GM12878 (cell line): Measurements from ENCODE around the gene PSMG3. TPM values are rescaled to one million over a fixed set of nuclear protein-coding genes. Genes with fewer than 3 reads are reported as not detected.

Experiments
- ATAC-seq: fragments of 200-7000 bp; cut with Tn5 transposase; 3 replicates; pipeline ENCODE4 v1.9.1; 2020; ENCODE audit warnings: mild to moderate bottlenecking, moderate library complexity
- BruUV-seq: library from RNA; stranded (reverse); fragments of 400-500 nt; replicated peaks from 2 replicates; lab custom pipeline; 2021; lab: Mats Ljungman, UMichigan
- CTCF ChIA-PET: fragments of 300-600 bp; sonication (Branson Sonifier 250); formaldehyde crosslinking; extraction: SDS; loops from one replicate; lab custom pipeline; 2021; ENCODE audit warnings: inconsistent platforms; lab: Yijun Ruan, JAX
- POLR2A ChIA-PET: fragments of 350-600 bp; formaldehyde crosslinking; extraction: SDS; loops from one replicate; lab custom pipeline; 2021; ENCODE audit warnings: inconsistent platforms; lab: Charles Lee
- RAD21 ChIA-PET: fragments of 300-600 bp; sonication (Branson Sonifier 250); formaldehyde crosslinking; loops from one replicate; lab custom pipeline; 2023; ENCODE audit warnings: antibody characterized with exemption; ENCODE audit not compliant: unreplicated experiment; lab: Charles Lee
- SMC1A ChIA-PET: fragments of 300-600 bp; sonication (Branson Sonifier 250); formaldehyde crosslinking; loops from one replicate; lab custom pipeline; 2023; ENCODE audit not compliant: unreplicated experiment, uncharacterized antibody; lab: Charles Lee
- DNase-seq: peaks from one replicate; pipeline ENCODE4 v3.0.0-alpha.2; 2011; ENCODE audit warnings: low read depth, low spot score
- FAIRE-seq: peaks from 3 replicates; lab custom pipeline; 2011; peaks lifted over from hg19 to GRCh38; lab: Jason Lieb, UNC
- H2AFZ ChIP-seq: 2 replicates; pipeline ENCODE4 v1.6.0; 2011; ENCODE audit warnings: low read depth, low read length, control low read depth; ENCODE audit not compliant: control insufficient read depth
- H3K27ac ChIP-seq: 2 replicates; pipeline ENCODE4 v1.5.1; 2011; ENCODE audit warnings: control low read depth; ENCODE audit not compliant: control insufficient read depth, insufficient read depth
- H3K27me3 ChIP-seq, 2 experiments: replicated peaks in 1 of 2; 2 replicates each; pipeline versions ENCODE4 v1.6.0 to v1.6.1; 2011; ENCODE audit warnings: low read length in 1 of 2; ENCODE audit not compliant: control insufficient read depth in 2 of 2, insufficient read depth in 2 of 2
- H3K36me3 ChIP-seq, 2 experiments: 2 replicates each; pipeline ENCODE4 v1.5.1; 2011; ENCODE audit warnings: low read length in 1 of 2; ENCODE audit not compliant: control insufficient read depth in 2 of 2, insufficient read depth in 2 of 2
- H3K4me1 ChIP-seq: 2 replicates; pipeline ENCODE4 v1.6.1; 2011; ENCODE audit warnings: mild to moderate bottlenecking, low read length, moderate library complexity, mixed read lengths; ENCODE audit not compliant: control insufficient read depth, insufficient read depth
- H3K4me2 ChIP-seq: 2 replicates; pipeline ENCODE4 v1.6.0; 2011; ENCODE audit warnings: control low read depth; ENCODE audit not compliant: control insufficient read depth, insufficient read depth
- H3K4me3 ChIP-seq: fragments of 200-600 bp; sonication (generic); 2 replicates; pipeline ENCODE4 v1.5.1; 2016
- H3K79me2 ChIP-seq: 2 replicates; pipeline ENCODE4 v1.6.0; 2011; ENCODE audit warnings: low read length; ENCODE audit not compliant: control insufficient read depth, insufficient read depth
- H3K9ac ChIP-seq: 2 replicates; pipeline ENCODE4 v1.8.0; 2011; ENCODE audit warnings: low read length, control low read depth, mixed read lengths; ENCODE audit not compliant: control insufficient read depth, insufficient read depth
- H3K9me3 ChIP-seq: replicated peaks from 3 replicates; pipeline ENCODE4 v1.5.1; 2011; ENCODE audit warnings: mild to moderate bottlenecking, low read length; ENCODE audit not compliant: control insufficient read depth, insufficient read depth
- H4K20me1 ChIP-seq: 2 replicates; pipeline ENCODE4 v1.6.0; 2011; ENCODE audit not compliant: control insufficient read depth, insufficient read depth
- BRCA1 ChIP-seq: IDR thresholded peaks from 2 replicates; pipeline ENCODE4 v1.6.1; 2011; ENCODE audit warnings: low read depth, low read length, improper control_type of control experiment
- CBX5 ChIP-seq: sonication (generic); IDR thresholded peaks from 2 replicates; pipeline ENCODE4 v1.6.1; 2016; ENCODE audit warnings: low read depth, moderate library complexity, mild to moderate bottlenecking, inconsistent platforms
- CEBPB ChIP-seq, 2 experiments: fragments of 150-350 bp in 1 of 2; IDR thresholded peaks; 2 replicates each; pipeline ENCODE4 v1.6.1; 2012 to 2014; ENCODE audit warnings: low read depth in 2 of 2, low read length in 2 of 2, borderline replicate concordance in 1 of 2, inconsistent platforms in 1 of 2
- CHD2 ChIP-seq: IDR thresholded peaks from 2 replicates; pipeline ENCODE4 v1.6.1; 2011; ENCODE audit warnings: low read depth, low read length, improper control_type of control experiment, borderline replicate concordance
- CREB1 ChIP-seq: IDR thresholded peaks from 2 replicates; pipeline ENCODE4 v1.6.1; 2012; ENCODE audit warnings: low read depth, mild to moderate bottlenecking, inconsistent platforms
- DPF2 ChIP-seq: fragments of 450-650 bp; IDR thresholded peaks from 2 replicates; pipeline ENCODE4 v1.6.1; 2017; ENCODE audit warnings: mild to moderate bottlenecking
- ETV6 ChIP-seq, 2 experiments: fragments of 450-650 bp in 1 of 2; IDR thresholded peaks in 1 of 2; conservative IDR thresholded peaks in 1 of 2; 2 replicates each; pipeline ENCODE4 v1.6.1; 2014; ENCODE audit warnings: antibody characterized with exemption in 1 of 2, borderline replicate concordance in 1 of 2, low read depth in 1 of 2, mild to moderate bottlenecking in 1 of 2, moderate library complexity in 1 of 2
- FOS ChIP-seq: IDR thresholded peaks from 3 replicates; pipeline ENCODE4 v1.6.1; 2011; ENCODE audit warnings: borderline replicate concordance; ENCODE audit not compliant: insufficient read length; ENCODE audit errors: extremely low read depth
- HCFC1 ChIP-seq: fragments of 150-350 bp; IDR thresholded peaks from 2 replicates; pipeline ENCODE4 v1.6.1; 2014; ENCODE audit warnings: low read length
- MEF2B ChIP-seq: fragments of 450-650 bp; IDR thresholded peaks from 2 replicates; pipeline ENCODE4 v1.6.1; 2018; ENCODE audit warnings: mild to moderate bottlenecking, moderate library complexity; ENCODE audit not compliant: partially characterized antibody, poor library complexity, severe bottlenecking
- MXI1 ChIP-seq: fragments of 150-350 bp; IDR thresholded peaks from 2 replicates; pipeline ENCODE4 v1.6.1; 2011; ENCODE audit warnings: low read depth, mild to moderate bottlenecking, inconsistent platforms, low read length, improper control_type of control experiment
- NFYB ChIP-seq: IDR thresholded peaks from 2 replicates; pipeline ENCODE4 v1.6.1; 2011; ENCODE audit warnings: low read depth, mild to moderate bottlenecking, low read length, improper control_type of control experiment, moderate library complexity; ENCODE audit not compliant: insufficient read depth
- NR2C1 ChIP-seq: fragments of 450-650 bp; IDR thresholded peaks from 2 replicates; pipeline ENCODE4 v1.6.1; 2017; ENCODE audit warnings: antibody characterized with exemption, mild to moderate bottlenecking, moderate library complexity
- WGBS: methylation state at CpG from one replicate; pipeline ENCODE4 v1.1.6; 2016; ENCODE audit warnings: low lambda C conversion rate; ENCODE audit not compliant: insufficient replicate concordance, insufficient coverage; ENCODE audit errors: missing lambda C conversion rate; 5-methylcytosine and 5-hydroxymethylcytosine counted together
- in situ Hi-C: fragments of 300-500 bp; cut with MboI; formaldehyde crosslinking; loops from 9 replicates; pipeline ENCODE4 v1.14.3; 2018; ENCODE audit warnings: mixed read lengths
- intact Hi-C: fragments of 100-400 bp; cut with micrococcal nuclease; formaldehyde crosslinking; loops from one replicate; pipeline ENCODE4 v1.14.2; 2022; ENCODE audit not compliant: unreplicated experiment
- polyA plus RNA-seq, 11 experiments: library from polyadenylated mRNA; depleted of rRNA in 4 of 11; unstranded in 6 of 11; stranded (reverse) in 5 of 11; fragments of >200 nt; fragmentation: Nextera tagmentation in 4 of 11; fragmentation: Illumina TruSeq in 1 of 11; extraction: Ambion mirVana in 4 of 11; extraction: Trizol in 1 of 11; gene quantifications; 1 replicate in 1 of 11; 2 replicates in 10 of 11; pipeline versions ENCODE4 v1.2.1 to v1.2.3, GENCODE V29; 2011 to 2016; ENCODE audit warnings: inconsistent platforms in 2 of 11, missing spikeins in 2 of 11, low read depth in 1 of 11
- total RNA-seq, 4 experiments: library from RNA; depleted of rRNA in 3 of 4; stranded (reverse); fragments of >200 nt in 3 of 4; fragmentation: Illumina TruSeq in 1 of 4; extraction: Trizol in 1 of 4; gene quantifications; 2 replicates each; pipeline versions ENCODE4 v1.2.1 to v1.2.3, GENCODE V29; 2013 to 2021
- TF ChIP-seq, protein P1 (sequence below): fragments of 450-650 bp; formaldehyde crosslinking; IDR thresholded peaks from 2 replicates; pipeline ENCODE4 v1.5.0; 2022; ENCODE audit warnings: mild to moderate bottlenecking, missing genetic modification characterization
- TF ChIP-seq, protein P2 (sequence below): IDR thresholded peaks from 2 replicates; pipeline ENCODE4 v1.6.1; 2011; ENCODE audit warnings: low read depth, mild to moderate bottlenecking, low read length, moderate library complexity, borderline replicate concordance; ENCODE audit errors: extremely low read depth

PSMG3 gene
- total and polyA plus RNA-seq, 10 of the 15 experiments (the other 5 are each of a cell fraction or from before 2014, with no cell fraction given), result 23.9 to 115 (median 60.6) TPM

GRCh38 chr7:1610013-1610677, 40.3 kb upstream of the PSMG3 start:
- no peak overlapping the region for H2AFZ ChIP-seq
- H3K27ac ChIP-seq, result no peak overlapping the region
- DNase-seq (no peak), FAIRE-seq (no peak), ATAC-seq (no peak)
- no peaks in the 10 kb centered on the region for H3K9me3 ChIP-seq
- no peaks in the 10 kb centered on the region for H4K20me1 ChIP-seq
- H3K4me3 ChIP-seq, result no peak overlapping the region
- no peaks in the 10 kb centered on the region for H3K27me3 ChIP-seq
- ChIA-PET SMC1A (interaction anchor here (1.0 kb wide), 1 partner anchor 10 kb away, joined by 3 read pairs; no protein-coding TSS in a partner anchor), RAD21 (no interaction called here), POLR2A (no interaction called here), CTCF (no interaction called here)
- in situ Hi-C loops, result no loop called here
- H3K79me2 ChIP-seq, result no peaks in the 10 kb centered on the region
- 35% methylated on average over 23 of the region's 24 CpGs for WGBS
- intact Hi-C loops, result no loop called here
- no TSS peak for BruUV-seq
- H3K9ac ChIP-seq, result no peak overlapping the region
- H3K4me2 ChIP-seq, result no peak overlapping the region
- no peaks in the 10 kb centered on the region for H3K4me1 ChIP-seq
- no peaks in the 10 kb centered on the region for H3K36me3 ChIP-seq
- TF ChIP-seq NR2C1 (no peak), CHD2 (no peak), FOS (no peak), CREB1 (no peak), DPF2 (no peak), HCFC1 (no peak), MEF2B (no peak), NFYB (no peak), ETV6 (conservative IDR thresholded peaks at IDR 0.05 in 1 of 2, IDR thresholded peaks at IDR 0.05 in 1 of 2; ENCODE audit: borderline replicate concordance in 1 of 2, low read depth in 1 of 2) (no peak), CEBPB (IDR thresholded peaks at IDR 0.05; ENCODE audit: borderline replicate concordance in 1 of 2, low read depth in 2 of 2, low read length in 2 of 2) (no peak), CBX5 (no peak), BRCA1 (no peak), MXI1 (no peak)
- TF ChIP-seq, protein P1, sequence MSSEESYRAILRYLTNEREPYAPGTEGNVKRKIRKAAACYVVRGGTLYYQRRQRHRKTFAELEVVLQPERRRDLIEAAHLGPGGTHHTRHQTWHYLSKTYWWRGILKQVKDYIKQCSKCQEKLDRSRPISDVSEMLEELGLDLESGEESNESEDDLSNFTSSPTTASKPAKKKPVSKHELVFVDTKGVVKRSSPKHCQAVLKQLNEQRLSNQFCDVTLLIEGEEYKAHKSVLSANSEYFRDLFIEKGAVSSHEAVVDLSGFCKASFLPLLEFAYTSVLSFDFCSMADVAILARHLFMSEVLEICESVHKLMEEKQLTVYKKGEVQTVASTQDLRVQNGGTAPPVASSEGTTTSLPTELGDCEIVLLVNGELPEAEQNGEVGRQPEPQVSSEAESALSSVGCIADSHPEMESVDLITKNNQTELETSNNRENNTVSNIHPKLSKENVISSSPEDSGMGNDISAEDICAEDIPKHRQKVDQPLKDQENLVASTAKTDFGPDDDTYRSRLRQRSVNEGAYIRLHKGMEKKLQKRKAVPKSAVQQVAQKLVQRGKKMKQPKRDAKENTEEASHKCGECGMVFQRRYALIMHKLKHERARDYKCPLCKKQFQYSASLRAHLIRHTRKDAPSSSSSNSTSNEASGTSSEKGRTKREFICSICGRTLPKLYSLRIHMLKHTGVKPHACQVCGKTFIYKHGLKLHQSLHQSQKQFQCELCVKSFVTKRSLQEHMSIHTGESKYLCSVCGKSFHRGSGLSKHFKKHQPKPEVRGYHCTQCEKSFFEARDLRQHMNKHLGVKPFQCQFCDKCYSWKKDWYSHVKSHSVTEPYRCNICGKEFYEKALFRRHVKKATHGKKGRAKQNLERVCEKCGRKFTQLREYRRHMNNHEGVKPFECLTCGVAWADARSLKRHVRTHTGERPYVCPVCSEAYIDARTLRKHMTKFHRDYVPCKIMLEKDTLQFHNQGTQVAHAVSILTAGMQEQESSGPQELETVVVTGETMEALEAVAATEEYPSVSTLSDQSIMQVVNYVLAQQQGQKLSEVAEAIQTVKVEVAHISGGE, result no peak
- TF ChIP-seq, protein P2, sequence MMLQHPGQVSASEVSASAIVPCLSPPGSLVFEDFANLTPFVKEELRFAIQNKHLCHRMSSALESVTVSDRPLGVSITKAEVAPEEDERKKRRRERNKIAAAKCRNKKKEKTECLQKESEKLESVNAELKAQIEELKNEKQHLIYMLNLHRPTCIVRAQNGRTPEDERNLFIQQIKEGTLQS, result no peak
